Tibial artery (tissue), 4 donors: ENCODE results near the gene RAD51B.

ENCODE experiments used
- DNase-seq, 2 donors: peaks; one replicate each; pipeline ENCODE4 v3.0.0-alpha.2; 2019
- H3K27ac ChIP-seq, 2 donors: fragments of 200-600 bp; sonication (generic) in 1 of 2; 1 replicate in 1 of 2; 2 replicates in 1 of 2; pipeline ENCODE4 v1.5.1; 2018 to 2019; ENCODE audit warnings: mild to moderate bottlenecking in 1 of 2
- H3K27me3 ChIP-seq, 2 donors: fragments of 200-600 bp; sonication (generic) in 1 of 2; one replicate each; pipeline versions ENCODE4 v1.5.1 to v1.6.0; 2016 to 2019
- H3K36me3 ChIP-seq, 3 donors: fragments of 200-600 bp; sonication (generic) in 2 of 3; one replicate each; pipeline ENCODE4 v1.5.1; 2016 to 2019; ENCODE audit warnings: mild to moderate bottlenecking in 2 of 3
- H3K4me1 ChIP-seq, 4 donors: fragments of 200-600 bp; sonication (generic) in 2 of 4; 1 replicate in 3 of 4; 2 replicates in 1 of 4; pipeline ENCODE4 v1.5.1; 2016 to 2019
- H3K4me3 ChIP-seq, 2 donors: fragments of 200-600 bp; sonication (generic) in 1 of 2; 1 replicate in 1 of 2; 2 replicates in 1 of 2; pipeline ENCODE4 v1.5.1; 2018 to 2019; ENCODE audit warnings: mild to moderate bottlenecking in 2 of 2
- H3K9me3 ChIP-seq, 3 donors: fragments of 200-600 bp; sonication (generic) in 1 of 3; one replicate each; pipeline ENCODE4 v1.5.1; 2016 to 2019
- CTCF ChIP-seq, 2 experiments: fragments of 200-600 bp in 1 of 2; fragments of 450-650 bp in 1 of 2; IDR thresholded peaks; one replicate each; pipeline ENCODE4 v1.5.1; 2017 to 2019; ENCODE audit warnings: antibody characterized with exemption in 2 of 2, mild to moderate bottlenecking in 1 of 2, moderate library complexity in 1 of 2
- intact Hi-C: fragments of 100-400 bp; cut with DNase I; formaldehyde crosslinking; loops from one replicate; pipeline ENCODE4 v1.15.0; 2023; ENCODE audit warnings: low total_unique reads

The RAD51B gene

GRCh38 chr14:68724914-68725313, 905.3 kb downstream of the RAD51B start:
- H3K27ac ChIP-seq: no peak overlapping the region
- H3K9me3 ChIP-seq: no peaks in the 10 kb centered on the region
- H3K4me1 ChIP-seq: no peaks in the 10 kb centered on the region
- DNase-seq: no peak
- no peak overlapping the region for H3K4me3 ChIP-seq
- intact Hi-C loops: no loop called here
- no peaks in the 10 kb centered on the region for H3K27me3 ChIP-seq
- no peaks in the 10 kb centered on the region for H3K36me3 ChIP-seq
- TF ChIP-seq CTCF (IDR thresholded peaks at IDR 0.05): no peak

- no peak overlapping the region for H3K27ac ChIP-seq
- no peaks in the 10 kb centered on the region for H3K36me3 ChIP-seq
- H3K9me3 ChIP-seq: no peaks in the 10 kb centered on the region
- DNase-seq: no peak
- no peak overlapping the region for H3K4me3 ChIP-seq
- H3K27me3 ChIP-seq: no peaks in the 10 kb centered on the region
- intact Hi-C loops: no loop called here
- TF ChIP-seq CTCF (IDR thresholded peaks at IDR 0.05): no peak
- no peaks in the 10 kb centered on the region for H3K4me1 ChIP-seq
Observed at GRCh38 chr14:68726093-68726695, 906.6 kb downstream of the RAD51B start.

GRCh38 chr14:68727315-68728047, 907.9 kb downstream of the RAD51B start:
- Histone ChIP-seq H3K4me1 (no peaks in the 10 kb centered on the region), H3K27ac (no peak overlapping the region), H3K36me3 (no peaks in the 10 kb centered on the region), H3K27me3 (no peaks in the 10 kb centered on the region), H3K4me3 (no peak overlapping the region), H3K9me3 (no peaks in the 10 kb centered on the region)
- TF ChIP-seq CTCF (IDR thresholded peaks at IDR 0.05): no peak
- intact Hi-C loops: no loop called here
- DNase-seq: no peak

GRCh38 chr14:68728342-68729106, 908.9 kb downstream of the RAD51B start:
- no peak for TF ChIP-seq CTCF (IDR thresholded peaks at IDR 0.05)
- Histone ChIP-seq H3K27me3 (no peaks in the 10 kb centered on the region), H3K27ac (no peak overlapping the region), H3K9me3 (no peaks in the 10 kb centered on the region), H3K4me3 (no peak overlapping the region), H3K4me1 (no peaks in the 10 kb centered on the region), H3K36me3 (no peaks in the 10 kb centered on the region)
- intact Hi-C loops: no loop called here
- no peak for DNase-seq

- no peak overlapping the region for H3K27ac ChIP-seq
- no peak overlapping the region for H3K4me3 ChIP-seq
- TF ChIP-seq CTCF (IDR thresholded peaks at IDR 0.05): no peak
- H3K36me3 ChIP-seq: no peaks in the 10 kb centered on the region
- no peaks in the 10 kb centered on the region for H3K4me1 ChIP-seq
- intact Hi-C loops: no loop called here
- no peaks in the 10 kb centered on the region for H3K27me3 ChIP-seq
- no peak for DNase-seq
- H3K9me3 ChIP-seq: no peaks in the 10 kb centered on the region
Observed at GRCh38 chr14:68729556-68729955, 910.0 kb downstream of the RAD51B start.
